UCSD-AML1 (cell line): ENCODE measurements around the gene DDX47.
"Not testable (repeated sequence)": the region's sequence is repeated elsewhere in the genome, so short reads cannot be mapped to it uniquely, and the experiment has no call there.

ENCODE experiments used
- DNase-seq: peaks from one replicate; lab custom pipeline; 2025; ENCODE audit not compliant: unreplicated experiment; lab: John Stamatoyannopoulos, UW

Gene DDX47

GRCh38 chr12:12820376-12820775 lies 7.2 kb downstream of the DDX47 start:
- not testable (repeated sequence) for DNase-seq

- DNase-seq, result no peak
These were observed 8.8 kb downstream of the DDX47 start for GRCh38 chr12:12821975-12822374.

- no peak for DNase-seq
These were observed 9.7 kb downstream of the DDX47 start for GRCh38 chr12:12822886-12823285.

GRCh38 chr12:12823300-12823699 lies 10.2 kb downstream of the DDX47 start:
- no peak for DNase-seq

- no peak for DNase-seq
These were observed 10.7 kb downstream of the DDX47 start for GRCh38 chr12:12823811-12824210.

GRCh38 chr12:12835378-12836146 lies 22.4 kb downstream of the DDX47 start:
- DNase-seq, result no peak

- no peak for DNase-seq
These were observed 23.4 kb downstream of the DDX47 start for GRCh38 chr12:12836571-12836970.

- DNase-seq, result peak; percentile 16
These were observed 24.1 kb downstream of the DDX47 start for GRCh38 chr12:12837025-12837812.

- DNase-seq, result no peak
These were observed 24.6 kb downstream of the DDX47 start for GRCh38 chr12:12837813-12838153.

- DNase-seq, result no peak
These were observed 25.9 kb downstream of the DDX47 start for GRCh38 chr12:12839003-12839395.

GRCh38 chr12:12839439-12839838 lies 26.3 kb downstream of the DDX47 start:
- not testable (repeated sequence) for DNase-seq

GRCh38 chr12:12839873-12840579 lies 26.9 kb downstream of the DDX47 start:
- no peak for DNase-seq

GRCh38 chr12:12840580-12840899 lies 27.4 kb downstream of the DDX47 start:
- no peak for DNase-seq

- not testable (repeated sequence) for DNase-seq
These were observed 28.3 kb downstream of the DDX47 start for GRCh38 chr12:12841428-12841827.

- no peak for DNase-seq
These were observed 32.7 kb downstream of the DDX47 start for GRCh38 chr12:12845794-12846243.

- not testable (repeated sequence) for DNase-seq
These were observed 33.6 kb downstream of the DDX47 start for GRCh38 chr12:12846780-12847179.

GRCh38 chr12:12853435-12853834 lies 40.3 kb downstream of the DDX47 start:
- no peak for DNase-seq

- DNase-seq, result no peak
These were observed 46.5 kb downstream of the DDX47 start for GRCh38 chr12:12859690-12860089.

GRCh38 chr12:12864243-12864642 lies 51.1 kb downstream of the DDX47 start:
- no peak for DNase-seq

GRCh38 chr12:12868477-12869235 lies 55.5 kb downstream of the DDX47 start:
- no peak for DNase-seq

GRCh38 chr12:12870465-12870864 lies 57.3 kb downstream of the DDX47 start:
- DNase-seq, result no peak
